ENCODE data around the gene CRIM1. TPM values are rescaled to one million over a fixed set of nuclear protein-coding genes. Genes with fewer than 3 reads are reported as not detected.
A peak's percentile ranks its signal among the peaks of the same experiment; 100 is the strongest.

CRIM1 gene
- total RNA-seq, 1 experiment from 2014 or later, result 245 TPM

- peak in 1 of 2 experiments; percentile 73 for DNase-seq (ENCODE audit: low read depth in 1 of 2, low spot score in 2 of 2)
- Histone ChIP-seq H3K27ac (peak overlapping the region; percentile 99), H3K27me3 (replicated peaks) (no peaks in the 10 kb centered on the region), H3K36me3 (peaks cover 72% of the 10 kb centered on the region), H3K9me3 (replicated peaks) (no peaks in the 10 kb centered on the region), H3K4me3 (no peak overlapping the region), H3K4me1 (replicated peaks) (peaks cover 73% of the 10 kb centered on the region)
Observed at GRCh38 chr2:36562240-36562639, 206.7 kb downstream of the CRIM1 start.

DNA sequence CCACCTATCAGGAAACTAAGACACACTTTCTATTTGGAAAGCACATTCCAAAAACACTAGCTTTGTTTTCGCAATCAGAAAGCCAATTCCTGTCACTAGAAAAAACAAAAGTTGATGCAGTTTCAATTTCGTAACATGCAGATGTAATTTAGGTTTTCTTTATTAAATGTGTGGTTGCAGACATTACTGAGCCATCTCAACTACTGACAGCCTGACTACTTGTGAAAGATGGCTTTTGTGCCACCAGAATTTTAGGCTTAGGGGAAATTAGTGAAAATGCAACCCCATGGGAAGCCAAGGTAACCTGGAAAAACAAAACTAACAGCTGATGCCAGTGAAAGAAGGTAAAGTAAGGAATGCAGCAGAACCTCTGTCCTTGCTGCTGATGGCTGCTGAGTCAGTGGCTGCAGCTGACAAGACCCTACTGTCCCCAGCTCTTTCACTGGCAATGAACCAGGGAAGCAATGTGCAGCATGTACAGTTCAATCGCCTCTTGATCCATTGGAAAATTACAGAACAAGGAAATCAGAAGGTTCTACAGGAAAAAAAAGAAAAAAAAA lies 207.5 kb downstream of the CRIM1 start:
- no peaks in the 10 kb centered on the region for H3K9me3 ChIP-seq (replicated peaks)
- peaks cover 74% of the 10 kb centered on the region for H3K36me3 ChIP-seq
- no peak overlapping the region for H3K4me3 ChIP-seq
- peak in 1 of 2 experiments; percentile 34 for DNase-seq (ENCODE audit: low read depth in 1 of 2, low spot score in 2 of 2)
- H3K4me1 ChIP-seq (replicated peaks), result peaks cover 74% of the 10 kb centered on the region
- H3K27me3 ChIP-seq (replicated peaks), result no peaks in the 10 kb centered on the region
- peak overlapping the region; percentile 99 for H3K27ac ChIP-seq

GRCh38 chr2:36564377-36564930 lies 208.9 kb downstream of the CRIM1 start:
- Histone ChIP-seq H3K4me1 (replicated peaks) (peaks cover 80% of the 10 kb centered on the region), H3K27me3 (replicated peaks) (no peaks in the 10 kb centered on the region), H3K4me3 (no peak overlapping the region), H3K9me3 (replicated peaks) (no peaks in the 10 kb centered on the region), H3K36me3 (peaks cover 62% of the 10 kb centered on the region), H3K27ac (peak overlapping the region; percentile 99; the same call in 1 of the 2 replicates)
- DNase-seq (ENCODE audit: low read depth in 1 of 2, low spot score in 2 of 2), result no peak

DNA sequence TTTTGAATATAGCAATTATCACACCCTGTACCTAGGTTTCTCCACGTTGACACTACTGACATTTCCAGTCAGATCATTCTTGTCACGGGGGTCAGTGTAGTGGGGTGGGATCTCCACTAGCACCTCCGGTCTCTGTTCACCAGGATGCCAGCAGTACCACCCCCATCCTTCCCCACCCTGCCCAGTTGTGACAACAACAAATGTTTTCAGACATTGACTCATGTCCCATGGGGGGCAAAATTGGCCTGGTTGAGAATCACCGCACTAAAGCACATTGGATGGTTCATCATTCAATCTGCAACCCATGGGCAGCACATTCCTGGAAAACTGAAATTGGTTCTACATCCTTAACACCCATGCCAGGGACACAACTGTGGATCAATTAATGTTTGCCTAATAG lies 210.1 kb downstream of the CRIM1 start:
- Histone ChIP-seq H3K4me3 (no peak overlapping the region), H3K27me3 (replicated peaks) (no peaks in the 10 kb centered on the region), H3K36me3 (peaks cover 53% of the 10 kb centered on the region), H3K9me3 (replicated peaks) (no peaks in the 10 kb centered on the region), H3K4me1 (replicated peaks) (peaks cover 80% of the 10 kb centered on the region), H3K27ac (no peak overlapping the region)
- DNase-seq (ENCODE audit: low read depth in 1 of 2, low spot score in 2 of 2), result no peak

GRCh38 chr2:36566887-36567286 lies 211.3 kb downstream of the CRIM1 start:
- Histone ChIP-seq H3K27me3 (replicated peaks) (no peaks in the 10 kb centered on the region), H3K4me1 (replicated peaks) (peaks cover 72% of the 10 kb centered on the region), H3K9me3 (replicated peaks) (no peaks in the 10 kb centered on the region), H3K36me3 (peaks cover 57% of the 10 kb centered on the region), H3K4me3 (no peak overlapping the region), H3K27ac (peak overlapping the region; percentile 95)
- DNase-seq (ENCODE audit: low read depth in 1 of 2, low spot score in 2 of 2), result no peak

DNA sequence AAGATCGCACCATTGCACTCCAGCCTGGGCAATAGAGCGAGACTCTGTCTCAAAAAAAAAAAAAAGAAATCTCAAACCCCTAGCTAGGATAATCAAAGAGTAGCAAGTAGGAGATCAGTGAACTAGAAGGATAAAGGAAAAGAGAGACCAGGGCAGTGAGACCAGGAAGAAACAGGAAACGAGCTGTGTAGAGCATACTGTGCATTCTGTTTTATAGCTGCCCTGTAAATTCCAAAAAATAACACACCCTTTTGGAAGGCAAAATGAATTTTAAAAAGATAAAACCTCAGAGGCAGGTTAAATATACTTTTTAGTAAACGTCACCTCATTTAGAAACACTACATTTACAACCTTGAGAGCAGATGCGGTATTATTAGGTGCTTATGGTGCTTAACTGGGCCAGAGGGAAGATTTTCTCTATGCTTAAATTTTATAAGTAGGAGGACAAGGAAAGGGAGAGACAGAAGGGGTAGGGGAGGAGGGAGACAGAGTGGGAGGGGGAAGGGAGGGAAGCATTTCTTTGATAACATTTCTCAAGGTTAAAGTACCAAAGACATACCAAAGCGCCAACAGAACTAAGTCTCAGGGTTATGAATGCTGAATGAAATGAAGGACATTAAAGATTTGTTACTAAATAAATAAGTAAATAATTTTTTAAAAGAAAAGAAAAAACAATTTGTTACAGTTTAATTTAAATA lies 212.3 kb downstream of the CRIM1 start:
- peaks cover 61% of the 10 kb centered on the region for H3K36me3 ChIP-seq
- H3K4me3 ChIP-seq, result no peak overlapping the region
- H3K27me3 ChIP-seq (replicated peaks), result no peaks in the 10 kb centered on the region
- peaks cover 67% of the 10 kb centered on the region for H3K4me1 ChIP-seq (replicated peaks)
- no peaks in the 10 kb centered on the region for H3K9me3 ChIP-seq (replicated peaks)
- H3K27ac ChIP-seq, result peak overlapping the region; percentile 95
- DNase-seq (ENCODE audit: low read depth in 1 of 2, low spot score in 2 of 2), result peak in 1 of 2 experiments; percentile 46

DNA sequence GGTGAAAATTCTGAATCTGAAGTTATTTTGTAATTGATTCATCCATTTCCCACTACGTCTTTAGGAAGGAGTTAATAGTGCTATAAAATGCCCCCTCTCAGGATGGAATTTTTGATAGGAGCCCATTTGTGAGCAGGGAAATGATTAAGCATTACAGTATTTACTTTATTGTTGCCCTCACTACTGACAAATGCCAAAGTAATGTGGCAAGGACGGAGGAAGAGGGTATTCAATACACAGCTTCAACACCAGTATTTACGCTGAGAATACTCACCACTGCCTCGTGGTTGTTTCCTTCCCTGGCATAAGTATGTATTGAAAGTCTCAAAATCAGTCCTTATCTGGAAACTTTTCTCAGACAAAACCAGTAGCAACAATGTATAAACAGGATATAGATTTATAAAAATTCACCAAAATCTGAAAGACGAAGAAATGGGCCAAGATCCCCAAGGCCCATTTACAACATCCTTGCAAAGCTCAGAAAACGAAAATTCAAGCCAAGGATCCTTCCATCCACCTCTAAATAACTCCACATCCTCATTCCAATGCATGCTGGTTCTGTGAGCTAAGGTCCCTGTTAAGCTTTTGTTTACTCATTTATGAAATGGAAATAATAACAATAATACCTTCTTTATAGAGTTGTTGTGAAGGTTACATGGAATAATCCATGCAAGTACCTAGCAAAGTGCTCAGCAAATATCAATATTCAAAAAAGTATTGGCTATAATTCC lies 213.1 kb downstream of the CRIM1 start:
- Histone ChIP-seq H3K27me3 (replicated peaks) (no peaks in the 10 kb centered on the region), H3K4me3 (no peak overlapping the region), H3K27ac (peak overlapping the region; percentile 95), H3K36me3 (peaks cover 61% of the 10 kb centered on the region), H3K4me1 (replicated peaks) (peaks cover 59% of the 10 kb centered on the region), H3K9me3 (replicated peaks) (no peaks in the 10 kb centered on the region)
- DNase-seq (ENCODE audit: low read depth in 1 of 2, low spot score in 2 of 2), result peak; percentile 71 to 85

- H3K4me3 ChIP-seq, result no peak overlapping the region
- peaks cover 61% of the 10 kb centered on the region for H3K36me3 ChIP-seq
- peak in 1 of 2 experiments; percentile 66 for DNase-seq (ENCODE audit: low read depth in 1 of 2, low spot score in 2 of 2)
- H3K27me3 ChIP-seq (replicated peaks), result no peaks in the 10 kb centered on the region
- H3K27ac ChIP-seq, result peak overlapping the region; percentile 95
- no peaks in the 10 kb centered on the region for H3K9me3 ChIP-seq (replicated peaks)
- H3K4me1 ChIP-seq (replicated peaks), result peaks cover 52% of the 10 kb centered on the region
Observed at GRCh38 chr2:36569267-36569856, 213.8 kb downstream of the CRIM1 start.

GRCh38 chr2:36570416-36570815 lies 214.8 kb downstream of the CRIM1 start:
- H3K27ac ChIP-seq, result peak overlapping the region; percentile 38

DNA sequence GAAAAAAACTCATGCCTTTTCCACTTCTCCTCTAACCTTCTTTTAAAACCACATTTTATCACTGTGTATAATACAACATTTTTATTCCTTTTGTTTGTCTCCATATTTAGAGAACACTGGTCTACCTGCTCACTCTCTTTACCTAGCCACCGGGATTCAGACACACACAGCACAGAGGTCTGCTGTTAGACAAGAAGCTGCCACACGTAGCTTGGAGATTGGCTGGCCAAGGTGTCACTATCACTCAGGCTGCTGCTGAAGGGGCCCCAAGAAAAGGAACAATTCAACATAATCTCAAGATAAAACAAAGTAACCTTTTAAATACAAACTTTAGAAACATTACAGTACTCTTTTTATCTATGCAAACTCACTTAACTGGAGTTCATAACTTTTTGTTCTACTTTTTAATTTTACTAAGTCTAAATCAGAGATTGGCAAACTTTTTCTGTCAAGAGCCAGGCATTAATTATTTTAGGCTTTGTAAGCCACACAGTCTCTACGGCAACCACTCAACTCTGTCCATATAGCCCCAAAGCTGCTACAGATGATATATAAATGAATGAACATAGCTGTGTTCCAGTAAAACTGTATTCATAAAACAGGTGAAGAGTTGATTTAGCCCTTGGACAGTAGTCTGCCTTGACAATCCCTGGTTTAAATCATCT lies 216.6 kb downstream of the CRIM1 start:
- no peaks in the 10 kb centered on the region for H3K27me3 ChIP-seq (replicated peaks)
- no peaks in the 10 kb centered on the region for H3K9me3 ChIP-seq (replicated peaks)
- H3K4me1 ChIP-seq (replicated peaks), result peaks cover 42% of the 10 kb centered on the region
- H3K4me3 ChIP-seq, result no peak overlapping the region
- DNase-seq (ENCODE audit: low read depth in 1 of 2, low spot score in 2 of 2), result no peak
- no peak overlapping the region for H3K27ac ChIP-seq
- H3K36me3 ChIP-seq, result peaks cover 64% of the 10 kb centered on the region

More at GRCh38 chr2:36570416-36570815, 214.8 kb downstream of the CRIM1 start:
- no peaks in the 10 kb centered on the region for H3K27me3 ChIP-seq (replicated peaks)
- H3K4me3 ChIP-seq, result no peak overlapping the region
- no peaks in the 10 kb centered on the region for H3K9me3 ChIP-seq (replicated peaks)
- H3K4me1 ChIP-seq (replicated peaks), result peaks cover 50% of the 10 kb centered on the region
- H3K36me3 ChIP-seq, result peaks cover 62% of the 10 kb centered on the region
- no peak for DNase-seq (ENCODE audit: low read depth in 1 of 2, low spot score in 2 of 2)

- DNase-seq (ENCODE audit: low read depth in 1 of 2, low spot score in 2 of 2), result no peak
- no peak overlapping the region for H3K4me3 ChIP-seq
- H3K27me3 ChIP-seq (replicated peaks), result no peaks in the 10 kb centered on the region
- no peaks in the 10 kb centered on the region for H3K9me3 ChIP-seq (replicated peaks)
- peaks cover 37% of the 10 kb centered on the region for H3K4me1 ChIP-seq (replicated peaks)
- peaks cover 64% of the 10 kb centered on the region for H3K36me3 ChIP-seq
- H3K27ac ChIP-seq, result no peak overlapping the region
Observed at GRCh38 chr2:36572719-36573059, 217.1 kb downstream of the CRIM1 start.

DNA sequence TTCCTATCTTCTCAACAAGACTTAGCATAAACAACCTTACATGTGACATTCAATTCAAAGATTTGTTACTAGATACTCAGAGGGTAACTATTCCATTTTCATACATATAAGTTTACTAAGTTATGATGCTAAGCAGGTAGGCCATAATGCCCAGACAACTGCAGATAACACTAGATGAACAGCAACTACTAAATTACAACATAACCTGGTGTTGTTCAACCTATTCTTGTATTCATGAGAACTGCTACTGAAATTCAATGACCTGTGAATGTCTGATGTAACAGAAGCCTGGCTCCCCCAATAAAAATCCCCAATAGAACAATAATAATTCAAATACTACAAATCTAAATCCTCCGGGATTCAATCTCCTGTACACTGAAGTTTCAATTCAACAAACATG lies 217.6 kb downstream of the CRIM1 start:
- no peaks in the 10 kb centered on the region for H3K9me3 ChIP-seq (replicated peaks)
- H3K27me3 ChIP-seq (replicated peaks), result no peaks in the 10 kb centered on the region
- H3K36me3 ChIP-seq, result peaks cover 67% of the 10 kb centered on the region
- no peak overlapping the region for H3K4me3 ChIP-seq
- no peak for DNase-seq (ENCODE audit: low read depth in 1 of 2, low spot score in 2 of 2)
- H3K4me1 ChIP-seq (replicated peaks), result peaks cover 32% of the 10 kb centered on the region
- H3K27ac ChIP-seq, result no peak overlapping the region

GRCh38 chr2:36574560-36574959 lies 219.0 kb downstream of the CRIM1 start:
- no peak for DNase-seq (ENCODE audit: low read depth in 1 of 2, low spot score in 2 of 2)
- Histone ChIP-seq H3K4me3 (no peak overlapping the region), H3K9me3 (replicated peaks) (no peaks in the 10 kb centered on the region), H3K36me3 (peaks cover 81% of the 10 kb centered on the region), H3K4me1 (replicated peaks) (peaks cover 18% of the 10 kb centered on the region), H3K27me3 (replicated peaks) (no peaks in the 10 kb centered on the region), H3K27ac (no peak overlapping the region)
